NT2/D1 (cell line): ENCODE results near the gene TRDMT1.

Source experiments
- SUZ12 ChIP-seq: IDR thresholded peaks from 2 replicates; pipeline ENCODE4 v1.6.1; 2011; ENCODE audit not compliant: insufficient read length, insufficient read depth; ENCODE audit errors: extremely low read depth
- YY1 ChIP-seq: IDR thresholded peaks from 2 replicates; pipeline ENCODE4 v1.6.1; 2011; ENCODE audit not compliant: insufficient read length, insufficient read depth
- ZNF274 ChIP-seq: IDR thresholded peaks from 2 replicates; pipeline ENCODE4 v1.6.1; 2011; ENCODE audit warnings: mild to moderate bottlenecking, low read depth, low read length

GRCh38 chr10:17233286-17233991 is 32.0 kb upstream of the TRDMT1 start:
- TF ChIP-seq YY1 = no peak
- TF ChIP-seq SUZ12 = no peak
- TF ChIP-seq ZNF274 = no peak
